ENCODE results near the gene AK8. TPM values are rescaled to one million over a fixed set of nuclear protein-coding genes. Genes with fewer than 3 reads are reported as not detected.

AK8 gene
- total and polyA plus RNA-seq, 9 of the 15 experiments (the other 6 are each of a cell fraction or from before 2014, with no cell fraction given): 0.06 to 0.37 TPM; not detected in 7

DNA sequence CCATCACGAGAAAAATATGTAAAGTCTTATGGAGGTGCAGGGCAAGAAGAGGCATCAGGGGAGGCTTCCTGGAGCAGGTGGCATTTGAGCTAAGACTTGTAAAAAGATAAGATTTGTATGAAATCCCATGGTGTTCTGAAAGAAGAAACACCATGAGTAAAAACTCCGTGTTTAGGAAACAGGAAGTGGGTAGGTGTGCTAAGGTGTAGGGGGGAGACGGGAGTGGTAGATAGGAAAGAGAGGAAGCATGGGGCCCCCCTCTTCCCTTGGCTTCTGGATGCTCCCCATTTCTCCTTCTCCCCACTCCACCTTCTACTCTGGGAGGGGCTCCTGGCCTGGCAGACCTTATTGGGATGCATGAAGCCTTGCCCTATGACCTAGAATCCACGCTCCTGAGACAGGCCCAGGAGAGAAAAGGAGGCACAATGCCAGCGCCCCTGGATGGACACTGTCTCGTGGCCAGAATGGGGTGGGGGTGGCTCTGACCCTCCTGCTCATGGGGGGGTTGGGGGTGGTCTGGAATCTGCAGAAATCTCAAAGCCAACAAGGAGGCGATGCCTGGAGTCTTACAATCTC is 104.2 kb downstream of the AK8 start:
- H4K20me1 ChIP-seq (replicated peaks; ENCODE audit: control insufficient read depth, insufficient read depth, low read length): no peaks in the 10 kb centered on the region
- in situ Hi-C loops (cut with MboI): no loop called here
- no peak overlapping the region for H3K27ac ChIP-seq (ENCODE audit: extremely low read depth, low read depth, low read length)
- H3K79me2 ChIP-seq (ENCODE audit: control insufficient read depth, insufficient read depth, low read length): no peaks in the 10 kb centered on the region
- no peak for ATAC-seq
- no peak for FAIRE-seq
- no peak overlapping the region for H3K4me2 ChIP-seq (ENCODE audit: insufficient read depth, low read length)
- no peak for DNase-seq (ENCODE audit: extremely low read depth in 1 of 4, low spot score in 3 of 4)
- ChIA-PET POLR2A (interaction anchor here (0.6 kb wide), 2 partner anchors 166 to 266 kb away, joined by 3 read pairs; no protein-coding TSS in a partner anchor), CTCF (ENCODE audit: low intra/inter-chr PET ratio) (no interaction called here)
- no peak overlapping the region for H2AFZ ChIP-seq (ENCODE audit: low read depth, low read length)
- peak; percentile 56 for TF ChIP-seq ZFP36 (IDR thresholded peaks at IDR 0.05; ENCODE audit: low read depth, low read length, partially characterized antibody)
- TF ChIP-seq SPI1 (IDR thresholded peaks at IDR 0.05; ENCODE audit: borderline replicate concordance, low read depth, low read length): peak; percentile 74
- TF ChIP-seq WHSC1 (IDR thresholded peaks at IDR 0.05; ENCODE audit: low read length): no peak
- no peak for TF ChIP-seq DNMT1 (IDR thresholded peaks at IDR 0.05)
- H3K27me3 ChIP-seq (ENCODE audit: control insufficient read depth in 2 of 2, insufficient read depth in 2 of 2, low read length in 2 of 2): peaks cover 0 to 9% of the 10 kb centered on the region in 2 experiments; a peak in 1 of 5 replicates
- H3K9me1 ChIP-seq (ENCODE audit: control insufficient read depth, insufficient read depth, low read length): no peaks in the 10 kb centered on the region
- H3K4me1 ChIP-seq (replicated peaks in 1 of 2; ENCODE audit: control insufficient read depth in 2 of 2, insufficient read depth in 2 of 2, low read length in 2 of 2): peaks cover 4 to 24% of the 10 kb centered on the region in 2 experiments; a peak in 3 of 5 replicates
- BruUV-seq (replicated peaks): no TSS peak
- WGBS (ENCODE audit: insufficient coverage, low coverage, missing lambda C conversion rate): 19% methylated on average over 5 of the region's 7 CpGs
- no peak overlapping the region for H3K9ac ChIP-seq (ENCODE audit: insufficient read depth in 1 of 2, low read depth in 2 of 2, low read length in 2 of 2)
- 0 out of 2 replicates have a peak, but pooled peaks cover 3% of the 10 kb centered on the region for H3K9me3 ChIP-seq (replicated peaks; ENCODE audit: control insufficient read depth, insufficient read depth, low read depth, low read length)
- H3K36me3 ChIP-seq (ENCODE audit: control insufficient read depth, insufficient read depth, low read length): no peaks in the 10 kb centered on the region
- intact Hi-C loops (cut with micrococcal nuclease): no loop called here
- no peak overlapping the region for H3K4me3 ChIP-seq

DNA sequence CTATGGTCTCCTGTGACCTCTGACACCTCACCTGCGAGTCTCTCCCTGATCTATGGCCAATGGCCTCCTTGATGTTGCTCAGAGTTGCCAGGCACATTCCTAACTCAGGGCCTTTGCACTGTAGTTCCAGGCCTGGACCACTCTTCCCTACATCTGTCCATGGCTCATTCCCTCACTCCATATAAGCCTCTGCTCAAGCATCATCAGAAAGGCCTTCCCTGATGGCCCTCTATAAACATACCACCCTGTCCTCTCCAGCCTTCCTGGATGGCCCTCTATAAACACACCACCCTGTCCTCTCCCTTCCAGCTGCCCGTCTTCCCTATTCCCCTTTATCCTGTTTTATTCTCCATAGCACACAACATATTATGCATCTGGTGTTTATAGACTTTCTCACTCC is 105.0 kb downstream of the AK8 start:
- Histone ChIP-seq H2AFZ (ENCODE audit: low read depth, low read length) (no peak overlapping the region), H3K4me2 (ENCODE audit: insufficient read depth, low read length) (no peak overlapping the region), H3K79me2 (ENCODE audit: control insufficient read depth, insufficient read depth, low read length) (no peaks in the 10 kb centered on the region), H3K9me3 (replicated peaks; ENCODE audit: control insufficient read depth, insufficient read depth, low read depth, low read length) (0 out of 2 replicates have a peak, but pooled peaks cover 3% of the 10 kb centered on the region), H3K4me3 (no peak overlapping the region), H3K9ac (ENCODE audit: insufficient read depth in 1 of 2, low read depth in 2 of 2, low read length in 2 of 2) (no peak overlapping the region), H3K36me3 (ENCODE audit: control insufficient read depth, insufficient read depth, low read length) (no peaks in the 10 kb centered on the region), H3K9me1 (ENCODE audit: control insufficient read depth, insufficient read depth, low read length) (no peaks in the 10 kb centered on the region), H4K20me1 (replicated peaks; ENCODE audit: control insufficient read depth, insufficient read depth, low read length) (no peaks in the 10 kb centered on the region), H3K27ac (ENCODE audit: extremely low read depth, low read depth, low read length) (no peak overlapping the region), H3K27me3 (ENCODE audit: control insufficient read depth in 2 of 2, insufficient read depth in 2 of 2, low read length in 2 of 2) (peaks cover 0 to 9% of the 10 kb centered on the region in 2 experiments; a peak in 1 of 5 replicates), H3K4me1 (replicated peaks in 1 of 2; ENCODE audit: control insufficient read depth in 2 of 2, insufficient read depth in 2 of 2, low read length in 2 of 2) (peaks cover 4 to 24% of the 10 kb centered on the region in 2 experiments; a peak in 3 of 5 replicates)
- in situ Hi-C loops (cut with MboI): no loop called here
- ATAC-seq (no peak), FAIRE-seq (no peak), DNase-seq (ENCODE audit: extremely low read depth in 1 of 4, low spot score in 3 of 4) (no peak)
- POLR2A ChIA-PET: interaction anchor here (0.6 kb wide), 1 partner anchor 167 kb away, joined by 3 read pairs; no protein-coding TSS in a partner anchor
- WGBS (ENCODE audit: insufficient coverage, low coverage, missing lambda C conversion rate): 4% methylated on average over 2 of the region's 2 CpGs
- CTCF ChIA-PET (ENCODE audit: low intra/inter-chr PET ratio): no interaction called here
- intact Hi-C loops (cut with micrococcal nuclease): no loop called here
- BruUV-seq (replicated peaks): no TSS peak
- no peak for TF ChIP-seq NFIX (CRISPR knock-in tag; IDR thresholded peaks at IDR 0.05; ENCODE audit: low read depth)
- TF ChIP-seq GTF2B (IDR thresholded peaks at IDR 0.05; ENCODE audit: extremely low read depth, insufficient read length): no peak
- no peak for TF ChIP-seq CC2D1A (IDR thresholded peaks at IDR 0.05)
- TF ChIP-seq, protein P1, sequence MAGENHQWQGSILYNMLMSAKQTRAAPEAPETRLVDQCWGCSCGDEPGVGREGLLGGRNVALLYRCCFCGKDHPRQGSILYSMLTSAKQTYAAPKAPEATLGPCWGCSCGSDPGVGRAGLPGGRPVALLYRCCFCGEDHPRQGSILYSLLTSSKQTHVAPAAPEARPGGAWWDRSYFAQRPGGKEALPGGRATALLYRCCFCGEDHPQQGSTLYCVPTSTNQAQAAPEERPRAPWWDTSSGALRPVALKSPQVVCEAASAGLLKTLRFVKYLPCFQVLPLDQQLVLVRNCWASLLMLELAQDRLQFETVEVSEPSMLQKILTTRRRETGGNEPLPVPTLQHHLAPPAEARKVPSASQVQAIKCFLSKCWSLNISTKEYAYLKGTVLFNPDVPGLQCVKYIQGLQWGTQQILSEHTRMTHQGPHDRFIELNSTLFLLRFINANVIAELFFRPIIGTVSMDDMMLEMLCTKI (IDR thresholded peaks at IDR 0.05; ENCODE audit: partially characterized antibody): no peak
- TF ChIP-seq PTTG1 (tag; IDR thresholded peaks at IDR 0.05; ENCODE audit: low read depth): no peak
- no peak for TF ChIP-seq SIRT6 (IDR thresholded peaks at IDR 0.05; ENCODE audit: low read depth, low read length)
- TF ChIP-seq BRCA1 (IDR thresholded peaks at IDR 0.05): no peak
- TF ChIP-seq BRCA1 (CRISPR knock-in tag; IDR thresholded peaks at IDR 0.05): no peak
- TF ChIP-seq GABPB2 (CRISPR knock-in tag; conservative IDR thresholded peaks at IDR 0.05): no peak
- no peak for TF ChIP-seq CBFA2T2 (conservative IDR thresholded peaks at IDR 0.05)
- TF ChIP-seq SUPT5H (IDR thresholded peaks at IDR 0.05): no peak
- TF ChIP-seq RBM22 (IDR thresholded peaks at IDR 0.05; ENCODE audit: low read depth, low read length, poor library complexity, severe bottlenecking): no peak
- TF ChIP-seq SIN3B (IDR thresholded peaks at IDR 0.05; ENCODE audit: low read depth): no peak

Measured in K562 (cell line).